Stimulated activated CD4-positive, alpha-beta T cell treated with anti-CD3 and anti-CD28 coated beads, TNF-alpha, amount 100 ng/mL, for 4 hours (primary cell): ENCODE data around the gene KRT6C.
"Not testable (repeated sequence)": the region's sequence is repeated elsewhere in the genome, so short reads cannot be mapped to it uniquely, and the experiment has no call there.

ENCODE experiments used
- DNase-seq, 3 experiments: peaks; one replicate each; pipeline ENCODE4 v3.0.0-alpha.2; 2020; ENCODE audit warnings: low read depth in 3 of 3

The KRT6C gene

GRCh38 chr12:52499806-52500560 lies 26.4 kb upstream of the KRT6C start:
- no peak for DNase-seq

GRCh38 chr12:52498946-52499345 lies 25.3 kb upstream of the KRT6C start:
- DNase-seq: no peak

GRCh38 chr12:52497975-52498374 lies 24.4 kb upstream of the KRT6C start:
- no peak for DNase-seq

GRCh38 chr12:52496590-52497071 lies 23.0 kb upstream of the KRT6C start:
- DNase-seq: no peak

GRCh38 chr12:52496054-52496453 lies 22.4 kb upstream of the KRT6C start:
- no peak for DNase-seq

GRCh38 chr12:52495389-52495788 lies 21.8 kb upstream of the KRT6C start:
- DNase-seq: no peak

GRCh38 chr12:52494518-52494917 lies 20.9 kb upstream of the KRT6C start:
- no peak for DNase-seq

- DNase-seq: no peak
Measured at GRCh38 chr12:52494100-52494499, 20.5 kb upstream of the KRT6C start.

GRCh38 chr12:52493172-52493571 lies 19.6 kb upstream of the KRT6C start, which contains the start of gene KRT6A:
Gene KRT6A (minus strand): TSS chr12:52493257. CDS start chr12:52493188, 69 bp downstream.
- DNase-seq: no peak

- not testable (repeated sequence) for DNase-seq
Measured at GRCh38 chr12:52492405-52492804, 18.8 kb upstream of the KRT6C start.

- DNase-seq: not testable (repeated sequence)
Measured at GRCh38 chr12:52491495-52491894, 17.9 kb upstream of the KRT6C start.

GRCh38 chr12:52488736-52489135 lies 15.1 kb upstream of the KRT6C start:
- DNase-seq: no peak

GRCh38 chr12:52487744-52488443 lies 14.3 kb upstream of the KRT6C start:
- DNase-seq: not testable (repeated sequence)

- DNase-seq: no peak
Measured at GRCh38 chr12:52487211-52487610, 13.6 kb upstream of the KRT6C start.

GRCh38 chr12:52486166-52487105 lies 12.8 kb upstream of the KRT6C start:
- no peak for DNase-seq

GRCh38 chr12:52480073-52480472 lies 6.5 kb upstream of the KRT6C start:
- DNase-seq: no peak

GRCh38 chr12:52477651-52478050 lies 4.0 kb upstream of the KRT6C start:
- DNase-seq: no peak

- DNase-seq: no peak
Measured at GRCh38 chr12:52474212-52474611, 607 bp upstream of the KRT6C start.

- no peak for DNase-seq
Measured at GRCh38 chr12:52469853-52470252, 3.8 kb downstream of the KRT6C start.

- DNase-seq: no peak
Measured at GRCh38 chr12:52464897-52465296, 8.7 kb downstream of the KRT6C start.

- DNase-seq: no peak
Measured at GRCh38 chr12:52461693-52462092, 11.9 kb downstream of the KRT6C start.

GRCh38 chr12:52458861-52459260 lies 14.7 kb downstream of the KRT6C start:
- DNase-seq: no peak
